OCI-LY3 (cell line): ENCODE measurements around the gene FIBIN.

Experiments used
- H2AFZ ChIP-seq: fragments of 200-600, 300-600 bp; shearing (Covaris generic); 2 replicates; pipeline ENCODE4 v1.6.0; 2014; ENCODE audit warnings: antibody characterized with exemption, low read depth, low read length
- H3K27ac ChIP-seq: fragments of 200-600, 300-600 bp; sonication (generic); 2 replicates; pipeline ENCODE4 v1.5.1; 2014; ENCODE audit warnings: mild to moderate bottlenecking, low read length, moderate library complexity, mixed read lengths
- H3K27me3 ChIP-seq: fragments of 200-600, 300-600 bp; sonication (generic); 2 replicates; pipeline ENCODE4 v1.6.1; 2014; ENCODE audit warnings: low read depth, low read length, mixed read lengths
- H3K36me3 ChIP-seq: fragments of 200-600, 300-600 bp; sonication (generic); replicated peaks from 2 replicates; pipeline ENCODE3; 2014; ENCODE audit warnings: low read depth, low read length, mixed read lengths
- H3K4me1 ChIP-seq: fragments of 300-600, 200-600 bp; sonication (generic); 2 replicates; pipeline ENCODE4 v1.6.1; 2014; ENCODE audit warnings: low read length, mixed read lengths
- H3K4me2 ChIP-seq: fragments of 200-600, 300-600 bp; sonication (generic); 2 replicates; pipeline ENCODE4 v1.6.1; 2014; ENCODE audit warnings: low read length, mixed read lengths
- H3K4me3 ChIP-seq: fragments of 300-600, 200-600 bp; sonication (generic); 2 replicates; pipeline ENCODE4 v1.5.1; 2014; ENCODE audit warnings: antibody characterized with exemption, mild to moderate bottlenecking, low read length, moderate library complexity
- H3K79me2 ChIP-seq: fragments of 300-600, 200-600 bp; shearing (Covaris generic); 2 replicates; pipeline ENCODE4 v1.6.1; 2014; ENCODE audit warnings: mild to moderate bottlenecking, low read length, mixed read lengths
- H3K9ac ChIP-seq: fragments of 300-600, 200-600 bp; shearing (Covaris generic); 2 replicates; pipeline ENCODE4 v1.6.0; 2014; ENCODE audit warnings: mild to moderate bottlenecking, low read length, moderate library complexity
- H3K9me3 ChIP-seq: fragments of 200-600, 300-600 bp; shearing (Covaris generic); 2 replicates; pipeline ENCODE4 v1.6.1; 2014; ENCODE audit warnings: low read length, mixed read lengths; ENCODE audit not compliant: insufficient read depth
- H4K20me1 ChIP-seq: fragments of 200-600, 300-600 bp; sonication (generic); 2 replicates; pipeline ENCODE4 v1.6.1; 2016; ENCODE audit warnings: low read length, mixed read lengths; ENCODE audit not compliant: insufficient read depth
- EZH2phosphoT487 ChIP-seq: fragments of 200-600 bp; shearing (Covaris generic); IDR thresholded peaks from 2 replicates; pipeline ENCODE4 v1.6.1; 2018; ENCODE audit warnings: antibody characterized with exemption, mixed run types, low read depth
- TF ChIP-seq, protein P1 (sequence below): fragments of 200-600, 300-600 bp; sonication (generic); IDR thresholded peaks from 2 replicates; pipeline ENCODE4 v1.5.1; 2014; ENCODE audit warnings: antibody characterized with exemption, low read length, low read depth

Gene FIBIN

GRCh38 chr11:27029966-27030365 is 36.1 kb downstream of the FIBIN start:
- no peak overlapping the region for H3K4me3 ChIP-seq
- H3K79me2 ChIP-seq: no peaks in the 10 kb centered on the region
- no peaks in the 10 kb centered on the region for H3K27me3 ChIP-seq
- no peaks in the 10 kb centered on the region for H4K20me1 ChIP-seq
- H3K27ac ChIP-seq: no peak overlapping the region
- H2AFZ ChIP-seq: no peak overlapping the region
- no peaks in the 10 kb centered on the region for H3K4me1 ChIP-seq
- no peak overlapping the region for H3K4me2 ChIP-seq
- TF ChIP-seq EZH2phosphoT487: no peak
- TF ChIP-seq, protein P1, sequence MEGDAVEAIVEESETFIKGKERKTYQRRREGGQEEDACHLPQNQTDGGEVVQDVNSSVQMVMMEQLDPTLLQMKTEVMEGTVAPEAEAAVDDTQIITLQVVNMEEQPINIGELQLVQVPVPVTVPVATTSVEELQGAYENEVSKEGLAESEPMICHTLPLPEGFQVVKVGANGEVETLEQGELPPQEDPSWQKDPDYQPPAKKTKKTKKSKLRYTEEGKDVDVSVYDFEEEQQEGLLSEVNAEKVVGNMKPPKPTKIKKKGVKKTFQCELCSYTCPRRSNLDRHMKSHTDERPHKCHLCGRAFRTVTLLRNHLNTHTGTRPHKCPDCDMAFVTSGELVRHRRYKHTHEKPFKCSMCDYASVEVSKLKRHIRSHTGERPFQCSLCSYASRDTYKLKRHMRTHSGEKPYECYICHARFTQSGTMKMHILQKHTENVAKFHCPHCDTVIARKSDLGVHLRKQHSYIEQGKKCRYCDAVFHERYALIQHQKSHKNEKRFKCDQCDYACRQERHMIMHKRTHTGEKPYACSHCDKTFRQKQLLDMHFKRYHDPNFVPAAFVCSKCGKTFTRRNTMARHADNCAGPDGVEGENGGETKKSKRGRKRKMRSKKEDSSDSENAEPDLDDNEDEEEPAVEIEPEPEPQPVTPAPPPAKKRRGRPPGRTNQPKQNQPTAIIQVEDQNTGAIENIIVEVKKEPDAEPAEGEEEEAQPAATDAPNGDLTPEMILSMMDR: no peak
- no peaks in the 10 kb centered on the region for H3K9me3 ChIP-seq
- H3K9ac ChIP-seq: no peak overlapping the region
- no peaks in the 10 kb centered on the region for H3K36me3 ChIP-seq

DNA sequence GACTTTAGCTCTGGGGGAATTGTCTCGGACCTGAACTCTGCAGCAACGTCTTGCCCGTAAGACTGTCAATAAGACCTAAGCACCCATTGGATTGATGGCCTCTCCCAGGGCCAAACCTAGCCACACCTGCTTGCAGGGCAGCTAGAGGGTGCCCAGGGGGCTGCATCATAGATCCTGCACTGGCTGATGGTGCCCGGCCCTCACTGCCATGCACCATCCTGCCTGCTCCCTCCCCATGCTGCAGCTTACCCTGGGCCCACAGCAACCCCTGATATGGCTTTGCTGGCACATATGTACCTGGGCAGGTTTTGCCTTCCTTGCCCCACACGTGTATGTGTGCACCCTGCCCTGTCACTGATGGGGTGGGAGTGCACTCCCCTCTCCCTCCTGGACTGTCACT is 37.8 kb downstream of the FIBIN start:
- Histone ChIP-seq H2AFZ (no peak overlapping the region), H3K4me2 (no peak overlapping the region), H3K79me2 (no peaks in the 10 kb centered on the region), H3K36me3 (no peaks in the 10 kb centered on the region), H3K4me3 (no peak overlapping the region), H3K9ac (no peak overlapping the region), H3K27ac (no peak overlapping the region), H3K27me3 (no peaks in the 10 kb centered on the region), H3K9me3 (no peaks in the 10 kb centered on the region), H4K20me1 (no peaks in the 10 kb centered on the region), H3K4me1 (no peaks in the 10 kb centered on the region)
- no peak for TF ChIP-seq EZH2phosphoT487
- TF ChIP-seq, protein P1: no peak

GRCh38 chr11:27039873-27040272 is 46.0 kb downstream of the FIBIN start:
- H3K4me2 ChIP-seq: no peak overlapping the region
- H3K27me3 ChIP-seq: no peaks in the 10 kb centered on the region
- H3K9me3 ChIP-seq: no peaks in the 10 kb centered on the region
- H3K27ac ChIP-seq: no peak overlapping the region
- no peaks in the 10 kb centered on the region for H3K36me3 ChIP-seq
- H3K4me3 ChIP-seq: no peak overlapping the region
- H2AFZ ChIP-seq: no peak overlapping the region
- no peak overlapping the region for H3K9ac ChIP-seq
- H3K79me2 ChIP-seq: no peaks in the 10 kb centered on the region
- no peaks in the 10 kb centered on the region for H3K4me1 ChIP-seq
- TF ChIP-seq, protein P1: no peak
- TF ChIP-seq EZH2phosphoT487: no peak
- no peaks in the 10 kb centered on the region for H4K20me1 ChIP-seq

DNA sequence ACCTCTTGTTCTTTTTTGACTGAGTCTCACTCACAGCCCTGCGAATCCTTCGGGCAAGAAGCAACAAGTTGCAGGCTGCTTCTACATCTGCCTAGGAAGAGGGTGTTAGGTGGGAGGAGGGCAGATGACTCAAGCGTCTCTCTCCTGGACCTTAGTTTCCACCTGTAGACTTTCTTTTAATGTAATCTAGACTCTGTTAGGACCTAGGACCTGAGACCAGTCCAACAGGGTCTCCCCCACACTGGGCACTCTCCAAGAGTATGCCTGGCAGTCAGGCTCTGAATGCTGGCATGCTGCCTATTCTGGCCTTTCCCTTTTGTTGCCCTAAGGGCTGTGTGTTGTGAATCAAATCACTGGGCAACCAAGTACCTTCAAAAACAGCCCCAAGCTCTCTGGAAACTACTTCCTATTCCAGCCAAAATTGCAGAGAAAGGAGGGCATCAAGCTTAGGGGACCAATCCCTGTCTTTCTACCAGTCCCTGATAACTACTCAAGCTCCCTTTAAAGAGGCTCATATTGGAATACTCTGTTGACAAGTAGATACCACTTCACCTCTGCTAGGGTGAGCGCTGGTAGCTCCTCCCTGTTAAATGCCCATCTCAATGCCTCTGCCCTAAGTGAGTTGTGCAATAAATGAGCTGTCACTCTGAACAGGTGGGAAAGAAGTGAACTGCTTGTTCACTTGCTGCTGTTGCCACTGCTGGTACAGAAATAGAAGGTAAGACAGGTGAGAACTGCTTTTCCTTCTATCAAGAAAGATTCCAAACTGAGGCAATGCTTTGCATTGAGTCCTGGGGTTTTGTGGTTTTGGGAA is 46.6 kb downstream of the FIBIN start, which contains the start of gene BBOX1:
TSS of gene BBOX1 (plus strand) at position 514 of the 814 bp plus-strand sequence. CDS start 14,616 bp downstream, outside the sequence.
- Histone ChIP-seq H4K20me1 (no peaks in the 10 kb centered on the region), H3K4me1 (no peaks in the 10 kb centered on the region), H3K36me3 (no peaks in the 10 kb centered on the region), H3K9me3 (no peaks in the 10 kb centered on the region), H3K4me2 (no peak within 1 kb of the TSS), H3K9ac (no peak within 1 kb of the TSS), H2AFZ (no peak within 1 kb of the TSS), H3K4me3 (no peak within 1 kb of the TSS), H3K27me3 (no peaks in the 10 kb centered on the region), H3K79me2 (no peaks in the 10 kb centered on the region), H3K27ac (no peak within 1 kb of the TSS)
- TF ChIP-seq, protein P1: no peak
- no peak for TF ChIP-seq EZH2phosphoT487
